GM19455 (cell line): ENCODE data around the gene NDUFS8.

Experiments
- ATAC-seq: cut with Tn5 transposase; IDR thresholded peaks from one replicate; pipeline ENCODE4 v1.9.1; 2021; ENCODE audit not compliant: unreplicated experiment

The NDUFS8 gene

GRCh38 chr11:68035266-68035876, 4.9 kb downstream of the NDUFS8 start:
- no peak for ATAC-seq

- no peak for ATAC-seq
Observed at GRCh38 chr11:68036141-68036716, 5.7 kb downstream of the NDUFS8 start.

- ATAC-seq, result no peak
Observed at GRCh38 chr11:68036717-68037239, 6.3 kb downstream of the NDUFS8 start.

GRCh38 chr11:68037411-68038225, 7.1 kb downstream of the NDUFS8 start:
- ATAC-seq, result no peak

- no peak for ATAC-seq
Observed at GRCh38 chr11:68038226-68038717, 7.8 kb downstream of the NDUFS8 start.

- ATAC-seq, result peak; percentile 56
Observed at GRCh38 chr11:68038718-68039525, 8.4 kb downstream of the NDUFS8 start, which contains the start of gene TCIRG1. TCIRG1 (plus strand) TSS chr11:68039025; CDS start chr11:68041272, 2,247 bp downstream.

- ATAC-seq, result no peak
Observed at GRCh38 chr11:68039526-68040086, 9.1 kb downstream of the NDUFS8 start.

GRCh38 chr11:68040101-68040956, 9.8 kb downstream of the NDUFS8 start:
- no peak for ATAC-seq

- ATAC-seq, result no peak
Observed at GRCh38 chr11:68040957-68041591, 10.6 kb downstream of the NDUFS8 start.

- ATAC-seq, result no peak
Observed at GRCh38 chr11:68041617-68042218, 11.2 kb downstream of the NDUFS8 start.

- ATAC-seq, result no peak
Observed at GRCh38 chr11:68042219-68043028, 11.9 kb downstream of the NDUFS8 start.

GRCh38 chr11:68043029-68043348, 12.5 kb downstream of the NDUFS8 start:
- no peak for ATAC-seq

- no peak for ATAC-seq
Observed at GRCh38 chr11:68043349-68044144, 13.1 kb downstream of the NDUFS8 start.

GRCh38 chr11:68044145-68044813, 13.8 kb downstream of the NDUFS8 start:
- ATAC-seq, result no peak

- ATAC-seq, result no peak
Observed at GRCh38 chr11:68044898-68045351, 14.4 kb downstream of the NDUFS8 start.

- ATAC-seq, result no peak
Observed at GRCh38 chr11:68047437-68048290, 17.2 kb downstream of the NDUFS8 start.
